ENCODE results near the gene HPSE2. TPM values are rescaled to one million over a fixed set of nuclear protein-coding genes. Genes with fewer than 3 reads are reported as not detected.

HPSE2 gene
- total and polyA plus RNA-seq, 2 of the 8 experiments (the other 6 are each of a cell fraction or from before 2014, with no cell fraction given): 0.41 to 0.58 TPM

DNA sequence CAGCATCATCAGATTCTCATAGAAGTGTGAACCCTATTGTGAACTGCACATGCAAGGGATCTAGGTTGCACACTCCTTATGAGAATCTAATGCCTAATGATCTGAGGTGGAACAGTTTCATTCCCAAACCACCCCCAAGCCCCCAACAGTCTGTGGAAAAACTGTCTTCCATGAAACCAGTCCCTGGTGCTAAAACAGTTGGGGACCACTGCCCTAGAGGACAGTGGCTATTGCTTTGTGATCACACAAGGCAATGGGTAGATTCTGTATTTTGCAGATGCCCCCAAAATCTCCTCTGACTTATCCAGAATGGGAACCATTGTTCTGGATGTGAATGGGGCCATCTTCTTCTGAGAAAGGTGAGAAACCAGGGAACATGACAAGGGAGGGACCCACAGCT lies 757.8 kb downstream of the HPSE2 start (continued):
- TF ChIP-seq, protein P1, sequence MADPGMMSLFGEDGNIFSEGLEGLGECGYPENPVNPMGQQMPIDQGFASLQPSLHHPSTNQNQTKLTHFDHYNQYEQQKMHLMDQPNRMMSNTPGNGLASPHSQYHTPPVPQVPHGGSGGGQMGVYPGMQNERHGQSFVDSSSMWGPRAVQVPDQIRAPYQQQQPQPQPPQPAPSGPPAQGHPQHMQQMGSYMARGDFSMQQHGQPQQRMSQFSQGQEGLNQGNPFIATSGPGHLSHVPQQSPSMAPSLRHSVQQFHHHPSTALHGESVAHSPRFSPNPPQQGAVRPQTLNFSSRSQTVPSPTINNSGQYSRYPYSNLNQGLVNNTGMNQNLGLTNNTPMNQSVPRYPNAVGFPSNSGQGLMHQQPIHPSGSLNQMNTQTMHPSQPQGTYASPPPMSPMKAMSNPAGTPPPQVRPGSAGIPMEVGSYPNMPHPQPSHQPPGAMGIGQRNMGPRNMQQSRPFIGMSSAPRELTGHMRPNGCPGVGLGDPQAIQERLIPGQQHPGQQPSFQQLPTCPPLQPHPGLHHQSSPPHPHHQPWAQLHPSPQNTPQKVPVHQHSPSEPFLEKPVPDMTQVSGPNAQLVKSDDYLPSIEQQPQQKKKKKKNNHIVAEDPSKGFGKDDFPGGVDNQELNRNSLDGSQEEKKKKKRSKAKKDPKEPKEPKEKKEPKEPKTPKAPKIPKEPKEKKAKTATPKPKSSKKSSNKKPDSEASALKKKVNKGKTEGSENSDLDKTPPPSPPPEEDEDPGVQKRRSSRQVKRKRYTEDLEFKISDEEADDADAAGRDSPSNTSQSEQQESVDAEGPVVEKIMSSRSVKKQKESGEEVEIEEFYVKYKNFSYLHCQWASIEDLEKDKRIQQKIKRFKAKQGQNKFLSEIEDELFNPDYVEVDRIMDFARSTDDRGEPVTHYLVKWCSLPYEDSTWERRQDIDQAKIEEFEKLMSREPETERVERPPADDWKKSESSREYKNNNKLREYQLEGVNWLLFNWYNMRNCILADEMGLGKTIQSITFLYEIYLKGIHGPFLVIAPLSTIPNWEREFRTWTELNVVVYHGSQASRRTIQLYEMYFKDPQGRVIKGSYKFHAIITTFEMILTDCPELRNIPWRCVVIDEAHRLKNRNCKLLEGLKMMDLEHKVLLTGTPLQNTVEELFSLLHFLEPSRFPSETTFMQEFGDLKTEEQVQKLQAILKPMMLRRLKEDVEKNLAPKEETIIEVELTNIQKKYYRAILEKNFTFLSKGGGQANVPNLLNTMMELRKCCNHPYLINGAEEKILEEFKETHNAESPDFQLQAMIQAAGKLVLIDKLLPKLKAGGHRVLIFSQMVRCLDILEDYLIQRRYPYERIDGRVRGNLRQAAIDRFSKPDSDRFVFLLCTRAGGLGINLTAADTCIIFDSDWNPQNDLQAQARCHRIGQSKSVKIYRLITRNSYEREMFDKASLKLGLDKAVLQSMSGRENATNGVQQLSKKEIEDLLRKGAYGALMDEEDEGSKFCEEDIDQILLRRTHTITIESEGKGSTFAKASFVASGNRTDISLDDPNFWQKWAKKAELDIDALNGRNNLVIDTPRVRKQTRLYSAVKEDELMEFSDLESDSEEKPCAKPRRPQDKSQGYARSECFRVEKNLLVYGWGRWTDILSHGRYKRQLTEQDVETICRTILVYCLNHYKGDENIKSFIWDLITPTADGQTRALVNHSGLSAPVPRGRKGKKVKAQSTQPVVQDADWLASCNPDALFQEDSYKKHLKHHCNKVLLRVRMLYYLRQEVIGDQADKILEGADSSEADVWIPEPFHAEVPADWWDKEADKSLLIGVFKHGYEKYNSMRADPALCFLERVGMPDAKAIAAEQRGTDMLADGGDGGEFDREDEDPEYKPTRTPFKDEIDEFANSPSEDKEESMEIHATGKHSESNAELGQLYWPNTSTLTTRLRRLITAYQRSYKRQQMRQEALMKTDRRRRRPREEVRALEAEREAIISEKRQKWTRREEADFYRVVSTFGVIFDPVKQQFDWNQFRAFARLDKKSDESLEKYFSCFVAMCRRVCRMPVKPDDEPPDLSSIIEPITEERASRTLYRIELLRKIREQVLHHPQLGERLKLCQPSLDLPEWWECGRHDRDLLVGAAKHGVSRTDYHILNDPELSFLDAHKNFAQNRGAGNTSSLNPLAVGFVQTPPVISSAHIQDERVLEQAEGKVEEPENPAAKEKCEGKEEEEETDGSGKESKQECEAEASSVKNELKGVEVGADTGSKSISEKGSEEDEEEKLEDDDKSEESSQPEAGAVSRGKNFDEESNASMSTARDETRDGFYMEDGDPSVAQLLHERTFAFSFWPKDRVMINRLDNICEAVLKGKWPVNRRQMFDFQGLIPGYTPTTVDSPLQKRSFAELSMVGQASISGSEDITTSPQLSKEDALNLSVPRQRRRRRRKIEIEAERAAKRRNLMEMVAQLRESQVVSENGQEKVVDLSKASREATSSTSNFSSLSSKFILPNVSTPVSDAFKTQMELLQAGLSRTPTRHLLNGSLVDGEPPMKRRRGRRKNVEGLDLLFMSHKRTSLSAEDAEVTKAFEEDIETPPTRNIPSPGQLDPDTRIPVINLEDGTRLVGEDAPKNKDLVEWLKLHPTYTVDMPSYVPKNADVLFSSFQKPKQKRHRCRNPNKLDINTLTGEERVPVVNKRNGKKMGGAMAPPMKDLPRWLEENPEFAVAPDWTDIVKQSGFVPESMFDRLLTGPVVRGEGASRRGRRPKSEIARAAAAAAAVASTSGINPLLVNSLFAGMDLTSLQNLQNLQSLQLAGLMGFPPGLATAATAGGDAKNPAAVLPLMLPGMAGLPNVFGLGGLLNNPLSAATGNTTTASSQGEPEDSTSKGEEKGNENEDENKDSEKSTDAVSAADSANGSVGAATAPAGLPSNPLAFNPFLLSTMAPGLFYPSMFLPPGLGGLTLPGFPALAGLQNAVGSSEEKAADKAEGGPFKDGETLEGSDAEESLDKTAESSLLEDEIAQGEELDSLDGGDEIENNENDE (IDR thresholded peaks at IDR 0.05; ENCODE audit: insufficient replicate concordance, low read length): no peak

All from H1 (cell line).